Activated CD8-positive, alpha-beta T cell treated with anti-CD3 and anti-CD28 coated beads, Interleukin-2, amount 10 ng/mL, durations not matched to agents 7 days and 5 days (primary cell): ENCODE results near the gene CDX2. TPM values are rescaled to one million over a fixed set of nuclear protein-coding genes. Genes with fewer than 3 reads are reported as not detected.

ENCODE experiments used
- ATAC-seq: fragments of 150-1000 bp; cut with Tn5 transposase; one replicate; pipeline ENCODE4 v1.10.0; 2021; ENCODE audit warnings: moderate library complexity
- CTCF ChIA-PET: fragments of 350-600 bp; sonication (Branson Sonifier 250); formaldehyde crosslinking; loops from one replicate; lab custom pipeline; 2021; ENCODE audit warnings: antibody characterized with exemption; lab: Charles Lee
- POLR2A ChIA-PET: fragments of 350-600 bp; sonication (Branson Sonifier 250); formaldehyde crosslinking; loops from one replicate; lab custom pipeline; 2021; ENCODE audit warnings: antibody characterized with exemption; lab: Charles Lee
- DNase-seq: peaks from one replicate; pipeline ENCODE4 v3.0.0-alpha.2; 2020
- H3K27ac Mint-ChIP-seq: one replicate; pipeline ENCODE4 v1.8.0; 2021; ENCODE audit warnings: mild to moderate bottlenecking, mixed read lengths
- H3K27me3 Mint-ChIP-seq: one replicate; pipeline ENCODE4 v1.8.0; 2021; ENCODE audit warnings: low read depth, mixed read lengths
- H3K36me3 Mint-ChIP-seq: one replicate; pipeline ENCODE4 v1.8.0; 2021; ENCODE audit warnings: low read depth, mixed read lengths
- H3K4me1 Mint-ChIP-seq: one replicate; pipeline ENCODE4 v1.8.0; 2021; ENCODE audit warnings: low read depth, mixed read lengths
- H3K4me3 Mint-ChIP-seq: one replicate; pipeline ENCODE4 v1.8.0; 2021; ENCODE audit warnings: mild to moderate bottlenecking, mixed read lengths
- H3K9me3 Mint-ChIP-seq: one replicate; pipeline ENCODE4 v1.8.0; 2022; ENCODE audit warnings: mixed read lengths; ENCODE audit not compliant: insufficient read depth
- total RNA-seq, 2 experiments: library from RNA; stranded (reverse); gene quantifications; one replicate each; pipeline ENCODE4 v1.2.3, GENCODE V29; 2021

Gene CDX2
- total RNA-seq, 2 experiments from 2014 or later = not detected

DNA sequence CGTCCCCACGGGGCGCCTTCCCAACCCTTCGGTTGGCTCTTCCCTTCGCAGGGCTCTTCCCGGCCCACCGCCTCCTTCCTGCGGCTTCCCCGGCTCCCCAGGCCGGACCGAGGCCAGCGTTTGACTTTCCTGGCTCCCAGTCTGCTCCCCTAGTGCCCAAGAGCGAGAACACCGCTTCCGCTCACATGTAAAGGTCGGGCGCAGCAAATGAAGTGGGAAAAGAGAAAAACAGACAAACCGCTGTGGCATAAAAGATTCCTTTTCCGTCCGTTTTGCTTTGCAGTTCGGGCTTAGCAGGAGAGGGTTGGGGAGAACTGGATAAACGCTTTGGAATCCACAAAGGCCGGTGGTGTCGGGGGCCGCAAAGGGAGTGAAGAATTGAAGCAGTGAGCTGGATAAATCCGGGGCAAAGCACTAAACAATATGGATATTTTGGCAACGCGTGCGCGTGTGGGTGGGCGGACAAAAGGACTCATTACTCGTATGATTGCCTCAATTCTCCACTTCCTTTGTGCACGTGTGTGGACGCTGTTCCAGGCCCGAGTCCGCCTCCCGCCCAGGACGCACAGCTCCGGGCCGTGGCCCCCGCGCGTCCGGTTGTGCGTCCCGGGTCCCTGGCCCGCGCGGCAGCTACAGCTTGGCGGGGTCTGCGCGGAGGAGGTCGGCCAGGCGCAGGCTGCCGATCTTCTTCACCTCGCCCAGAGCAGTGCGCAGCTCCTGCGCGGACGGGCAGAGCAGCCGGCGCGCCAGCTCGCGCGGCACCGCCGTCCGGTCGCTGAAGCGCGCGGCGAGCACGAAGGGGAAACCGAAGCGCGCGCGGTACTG, 8.6 kb upstream of the CDX2 start:
- H3K36me3 Mint-ChIP-seq = peaks cover 2% of the 10 kb centered on the region
- peaks cover 23% of the 10 kb centered on the region for H3K4me1 Mint-ChIP-seq
- ATAC-seq (no peak), DNase-seq (no peak)
- peak overlapping the region; percentile 71 for H3K27ac Mint-ChIP-seq
- H3K9me3 Mint-ChIP-seq = no peaks in the 10 kb centered on the region
- H3K27me3 Mint-ChIP-seq = peaks cover 86% of the 10 kb centered on the region
- POLR2A ChIA-PET = no interaction called here
- peak overlapping the region; percentile 42 for H3K4me3 Mint-ChIP-seq
- CTCF ChIA-PET = interaction anchor here (1.0 kb wide), 1 partner anchor 109 kb away, joined by 3 read pairs; no protein-coding TSS in a partner anchor

GRCh38 chr13:27976362-27977091, 7.4 kb upstream of the CDX2 start:
- Mint-ChIP-seq H3K4me3 (no peak overlapping the region), H3K4me1 (peaks cover 23% of the 10 kb centered on the region), H3K27ac (no peak overlapping the region), H3K36me3 (peaks cover 2% of the 10 kb centered on the region), H3K9me3 (no peaks in the 10 kb centered on the region), H3K27me3 (peaks cover 78% of the 10 kb centered on the region)
- ATAC-seq = no peak
- POLR2A ChIA-PET = interaction anchor here (0.6 kb wide), 1 partner anchor 18 kb away, joined by 4 read pairs; no protein-coding TSS in a partner anchor
- CTCF ChIA-PET = interaction anchor here (1.1 to 1.4 kb wide), 3 partner anchors 22 to 150 kb away, joined by 3 to 5 read pairs (median 3); no protein-coding TSS in a partner anchor
- no peak for DNase-seq

- Mint-ChIP-seq H3K9me3 (no peaks in the 10 kb centered on the region), H3K27me3 (peaks cover 78% of the 10 kb centered on the region), H3K4me3 (no peak overlapping the region), H3K4me1 (peaks cover 23% of the 10 kb centered on the region), H3K27ac (no peak overlapping the region), H3K36me3 (peaks cover 2% of the 10 kb centered on the region)
- ATAC-seq (no peak), DNase-seq (no peak)
- ChIA-PET POLR2A (interaction anchor here (0.6 kb wide), 1 partner anchor 57 kb away, joined by 3 read pairs; no protein-coding TSS in a partner anchor), CTCF (interaction anchor here (1.0 to 1.4 kb wide), 5 partner anchors 8 to 149 kb away, joined by 3 to 5 read pairs (median 3); no protein-coding TSS in a partner anchor)
Measured at GRCh38 chr13:27975564-27976361, 6.6 kb upstream of the CDX2 start.

DNA sequence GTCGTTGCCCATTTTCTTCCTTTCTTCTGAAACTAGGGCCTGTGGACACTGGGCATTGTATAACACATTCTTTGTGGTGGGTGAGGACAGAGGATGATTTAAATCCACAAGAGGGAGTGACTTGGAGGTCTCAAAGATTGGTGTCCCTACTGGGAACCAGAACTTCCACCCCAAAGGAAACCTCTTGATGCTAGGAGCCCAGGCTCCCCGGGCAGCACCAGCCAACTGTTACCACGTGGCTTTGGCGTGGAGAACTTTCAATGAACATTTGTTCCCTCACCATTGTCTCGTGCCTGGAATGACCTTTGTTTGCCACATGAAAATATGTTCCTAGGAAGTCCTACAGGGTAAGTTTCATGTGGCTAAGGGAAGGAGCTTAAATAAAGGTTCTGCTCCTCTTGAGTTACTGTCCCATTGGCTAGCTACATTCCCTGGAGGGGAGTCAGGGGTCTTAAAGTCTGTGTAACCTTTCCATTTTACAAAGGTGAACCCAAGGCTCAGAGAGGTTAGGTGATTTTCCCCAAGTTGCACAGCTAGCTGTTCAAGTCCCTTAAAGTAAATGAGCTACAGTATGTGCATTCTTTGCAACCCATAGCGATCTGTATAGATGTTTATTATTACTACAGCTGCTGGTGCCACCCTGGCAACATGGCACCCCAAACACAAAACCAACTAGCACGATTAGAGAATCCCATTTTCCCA, 5.0 kb upstream of the CDX2 start:
- ChIA-PET POLR2A (no interaction called here), CTCF (interaction anchor here (0.7 kb wide), 1 partner anchor 10 kb away, joined by 3 read pairs; no protein-coding TSS in a partner anchor)
- Mint-ChIP-seq H3K9me3 (no peaks in the 10 kb centered on the region), H3K4me3 (no peak overlapping the region), H3K27ac (no peak overlapping the region), H3K27me3 (peaks cover 81% of the 10 kb centered on the region), H3K4me1 (peaks cover 15% of the 10 kb centered on the region), H3K36me3 (peaks cover 4% of the 10 kb centered on the region)
- DNase-seq (no peak), ATAC-seq (no peak)

DNA sequence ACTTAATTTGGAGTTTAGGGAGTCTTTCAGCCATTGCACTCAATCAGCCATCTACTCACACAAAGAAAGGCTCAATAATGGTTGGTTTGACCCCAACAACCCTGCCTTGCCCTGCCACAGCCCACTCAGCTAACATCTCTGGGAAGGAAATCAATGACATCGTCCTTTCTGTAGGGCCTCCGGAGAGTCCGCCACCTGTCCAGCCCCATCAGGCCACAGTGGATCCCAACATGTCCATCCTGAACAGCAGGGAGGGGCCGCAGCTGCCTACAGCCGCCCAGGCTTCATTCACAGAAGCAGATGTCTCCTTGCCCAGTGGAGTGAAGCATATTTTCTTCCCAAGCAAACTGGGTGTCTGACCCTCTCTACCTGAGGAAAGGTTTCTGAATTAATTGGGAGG, 4.2 kb upstream of the CDX2 start:
- ATAC-seq = no peak
- Mint-ChIP-seq H3K4me3 (no peak overlapping the region), H3K27me3 (peaks cover 80% of the 10 kb centered on the region), H3K36me3 (peaks cover 4% of the 10 kb centered on the region), H3K4me1 (peaks cover 9% of the 10 kb centered on the region), H3K27ac (no peak overlapping the region), H3K9me3 (no peaks in the 10 kb centered on the region)
- POLR2A ChIA-PET = no interaction called here
- DNase-seq = no peak
- CTCF ChIA-PET = no interaction called here

- ChIA-PET CTCF (interaction anchor here (1.5 kb wide), 1 partner anchor 12 kb away, joined by 3 read pairs; no protein-coding TSS in a partner anchor), POLR2A (no interaction called here)
- DNase-seq (no peak), ATAC-seq (no peak)
- Mint-ChIP-seq H3K4me1 (peaks cover 9% of the 10 kb centered on the region), H3K9me3 (no peaks in the 10 kb centered on the region), H3K27ac (no peak overlapping the region), H3K27me3 (peaks cover 80% of the 10 kb centered on the region), H3K4me3 (no peak overlapping the region), H3K36me3 (peaks cover 2% of the 10 kb centered on the region)
Measured at GRCh38 chr13:27972478-27972820, 3.3 kb upstream of the CDX2 start.

GRCh38 chr13:27971776-27972477, 2.8 kb upstream of the CDX2 start:
- DNase-seq = no peak
- peaks cover 2% of the 10 kb centered on the region for H3K36me3 Mint-ChIP-seq
- H3K27me3 Mint-ChIP-seq = peaks cover 80% of the 10 kb centered on the region
- peaks cover 8% of the 10 kb centered on the region for H3K4me1 Mint-ChIP-seq
- H3K9me3 Mint-ChIP-seq = no peaks in the 10 kb centered on the region
- H3K27ac Mint-ChIP-seq = no peak overlapping the region
- CTCF ChIA-PET = interaction anchor here (1.1 to 1.5 kb wide), 2 partner anchors 9 to 12 kb away, joined by 3 to 4 read pairs; no protein-coding TSS in a partner anchor
- H3K4me3 Mint-ChIP-seq = no peak overlapping the region
- no peak for ATAC-seq
- POLR2A ChIA-PET = no interaction called here

- H3K9me3 Mint-ChIP-seq = no peaks in the 10 kb centered on the region
- peaks cover 78% of the 10 kb centered on the region for H3K27me3 Mint-ChIP-seq
- no peak overlapping the region for H3K4me3 Mint-ChIP-seq
- H3K27ac Mint-ChIP-seq = no peak overlapping the region
- CTCF ChIA-PET = interaction anchor here (1.1 to 1.5 kb wide), 2 partner anchors 10 to 13 kb away, joined by 3 to 4 read pairs; no protein-coding TSS in a partner anchor
- H3K36me3 Mint-ChIP-seq = peaks cover 2% of the 10 kb centered on the region
- POLR2A ChIA-PET = no interaction called here
- ATAC-seq (no peak), DNase-seq (no peak)
- H3K4me1 Mint-ChIP-seq = peaks cover 8% of the 10 kb centered on the region
Measured at GRCh38 chr13:27971236-27971645, 2.1 kb upstream of the CDX2 start.

DNA sequence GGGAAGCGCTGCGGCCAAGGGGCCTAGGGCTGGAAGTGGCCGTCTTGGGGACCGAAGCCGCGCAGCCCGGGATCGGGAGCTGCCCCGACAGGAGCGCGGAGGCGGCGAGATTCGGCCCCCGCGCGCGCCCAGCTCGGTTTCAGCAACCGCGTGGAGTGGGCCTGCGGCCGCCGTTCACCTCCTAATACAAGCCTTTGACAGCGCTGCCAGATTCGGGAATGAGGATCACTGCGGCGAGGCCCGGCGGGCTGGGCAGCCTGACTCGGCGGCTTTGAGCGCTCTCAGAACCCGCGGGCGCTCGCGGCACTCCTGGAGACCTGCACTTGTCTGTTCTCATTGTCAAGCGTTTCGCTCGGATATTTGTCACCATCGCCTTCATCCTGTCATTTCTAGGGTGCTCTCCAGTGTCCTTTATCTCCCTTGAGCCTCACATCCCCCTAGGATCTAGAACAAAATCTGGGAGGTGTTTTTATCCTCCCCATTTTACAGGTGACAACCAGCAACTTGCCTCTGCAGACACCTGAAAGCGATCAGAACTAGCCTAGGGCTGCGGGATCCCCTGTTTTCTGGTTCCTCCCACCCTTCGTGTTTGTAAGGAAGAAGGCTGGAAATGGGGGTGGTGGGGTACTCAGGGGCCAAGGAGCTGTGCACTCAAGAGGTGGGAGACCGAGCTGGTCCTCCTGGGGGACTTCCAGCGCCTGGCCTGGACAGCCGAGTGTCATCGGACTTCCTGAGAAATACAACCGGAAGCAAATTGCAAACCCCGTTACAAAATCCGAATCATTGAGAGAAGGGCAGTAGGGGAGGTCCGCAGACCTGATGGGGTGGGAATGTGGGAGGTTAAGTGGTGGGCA, 1.5 kb upstream of the CDX2 start:
- peaks cover 6% of the 10 kb centered on the region for H3K4me1 Mint-ChIP-seq
- DNase-seq (no peak), ATAC-seq (no peak)
- no peaks in the 10 kb centered on the region for H3K9me3 Mint-ChIP-seq
- no peak overlapping the region for H3K27ac Mint-ChIP-seq
- H3K36me3 Mint-ChIP-seq = peaks cover 2% of the 10 kb centered on the region
- H3K27me3 Mint-ChIP-seq = peaks cover 79% of the 10 kb centered on the region
- CTCF ChIA-PET = interaction anchor here (1.1 kb wide), 1 partner anchor 10 kb away, joined by 4 read pairs; no protein-coding TSS in a partner anchor
- POLR2A ChIA-PET = no interaction called here
- no peak overlapping the region for H3K4me3 Mint-ChIP-seq

DNA sequence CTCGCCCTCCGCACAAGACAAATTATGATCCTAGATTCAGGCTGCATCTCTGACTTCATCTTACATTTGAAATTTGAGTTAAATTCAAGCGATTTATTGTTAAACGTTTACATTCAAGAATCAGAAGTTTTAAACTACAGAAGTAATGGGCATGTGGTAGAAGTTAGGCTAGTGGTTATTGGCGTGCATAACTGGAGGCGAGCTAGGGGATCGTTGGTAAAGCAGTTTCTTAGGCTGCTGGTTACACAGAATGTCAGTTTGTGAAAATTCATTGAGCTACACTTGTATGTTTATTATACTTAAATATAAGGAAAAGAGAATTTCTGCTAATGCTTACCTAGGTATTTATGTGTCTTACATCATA, 733 bp upstream of the CDX2 start:
- peaks cover 2% of the 10 kb centered on the region for H3K4me1 Mint-ChIP-seq
- H3K9me3 Mint-ChIP-seq = no peaks in the 10 kb centered on the region
- H3K36me3 Mint-ChIP-seq = peaks cover 2% of the 10 kb centered on the region
- peaks cover 80% of the 10 kb centered on the region for H3K27me3 Mint-ChIP-seq
- peak overlapping the region; percentile 4 for H3K27ac Mint-ChIP-seq
- no peak overlapping the region for H3K4me3 Mint-ChIP-seq
- DNase-seq = no peak
- no peak for ATAC-seq
- POLR2A ChIA-PET = no interaction called here
- CTCF ChIA-PET = no interaction called here
